LoVo (cell line): ENCODE results near the gene FAM149B1.
"Not testable (repeated sequence)": the region's sequence is repeated elsewhere in the genome, so short reads cannot be mapped to it uniquely, and the experiment has no call there.

Experiments used
- DNase-seq: peaks from one replicate; pipeline ENCODE4 v3.0.0-alpha.2; 2016; ENCODE audit warnings: low spot score

The FAM149B1 gene

DNA sequence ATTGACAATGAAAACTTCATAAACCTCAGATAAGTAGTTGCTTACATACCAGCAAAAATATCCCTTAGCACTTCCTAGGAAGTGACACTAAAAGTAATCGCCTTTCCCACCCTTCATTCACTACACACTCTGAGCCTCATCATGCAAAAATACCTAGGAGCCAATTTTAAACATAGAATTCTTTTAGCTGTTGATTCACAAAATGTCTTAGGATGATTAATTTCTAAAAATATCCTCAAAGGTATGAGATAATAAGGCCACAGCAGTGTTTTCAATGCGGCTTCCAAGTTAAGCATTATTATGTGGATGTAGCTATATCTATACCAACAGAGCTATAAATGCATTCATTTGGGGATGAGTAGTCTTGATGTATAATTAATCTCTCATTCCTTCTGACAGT is 66.0 kb downstream of the FAM149B1 start:
- DNase-seq = no peak

DNA sequence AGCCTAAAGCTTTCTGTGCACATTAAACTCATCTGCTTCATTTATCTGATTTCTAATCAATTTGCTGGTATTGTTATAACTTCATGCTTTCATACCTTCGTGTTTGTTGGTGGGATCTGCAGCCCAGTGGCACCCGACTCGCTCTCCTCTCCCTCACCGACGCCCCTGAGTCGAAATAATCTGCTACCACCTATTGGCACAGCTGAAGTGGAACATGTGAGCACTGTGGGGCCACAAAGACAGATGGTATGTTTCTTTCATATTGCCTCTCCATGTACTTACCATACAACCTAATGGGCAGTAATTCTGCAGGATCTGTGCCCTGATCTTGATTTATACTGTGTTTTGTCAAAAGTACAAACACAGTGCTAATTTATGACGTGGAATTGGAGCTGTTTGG is 66.8 kb downstream of the FAM149B1 start:
- no peak for DNase-seq

DNA sequence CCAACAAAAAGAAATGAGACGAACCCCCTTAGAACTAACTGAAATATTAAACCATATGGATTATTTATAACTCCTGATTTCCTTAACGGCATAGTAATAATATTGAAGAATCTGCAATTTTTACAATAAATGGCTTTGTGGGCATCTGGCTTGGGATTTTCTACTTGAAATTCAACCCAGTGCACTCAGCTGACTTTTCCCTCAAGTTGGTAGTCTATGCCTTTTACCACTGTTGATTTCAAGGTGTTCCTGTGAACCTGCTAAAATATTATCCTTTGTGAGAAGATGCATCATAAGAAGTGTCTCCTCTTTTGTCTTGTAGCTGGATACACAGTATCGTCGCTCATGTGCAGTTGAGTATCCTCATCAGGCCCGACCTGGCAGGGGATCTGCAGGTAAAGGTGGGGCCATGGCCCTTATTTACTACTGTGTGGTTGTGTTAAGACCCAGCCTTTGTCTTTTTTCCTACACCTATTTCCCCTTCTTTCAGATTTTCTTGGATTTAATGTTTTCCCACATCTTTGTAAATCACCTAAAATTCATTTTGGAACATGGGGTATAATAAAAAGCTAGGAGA is 71.2 kb downstream of the FAM149B1 start:
- DNase-seq = no peak

DNA sequence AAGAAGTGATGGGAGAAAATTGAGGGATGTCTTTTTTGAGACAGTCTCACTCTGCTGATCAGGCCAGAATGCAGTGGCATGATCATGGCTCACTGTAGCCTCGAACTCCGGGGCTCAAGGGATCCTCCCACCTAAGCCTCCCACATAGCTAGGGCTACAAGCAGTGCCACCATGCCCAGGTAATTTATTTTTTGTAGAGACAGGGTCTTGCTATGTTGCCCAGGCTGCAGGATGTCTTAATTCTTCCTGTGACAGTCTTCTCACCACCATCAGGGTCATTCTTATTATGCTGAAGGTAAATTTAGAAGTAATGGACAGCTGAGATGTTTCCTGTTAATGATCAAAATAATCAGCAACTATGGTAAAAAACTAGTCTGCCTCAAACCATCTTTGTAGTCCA is 72.0 kb downstream of the FAM149B1 start:
- DNase-seq = no peak

DNA sequence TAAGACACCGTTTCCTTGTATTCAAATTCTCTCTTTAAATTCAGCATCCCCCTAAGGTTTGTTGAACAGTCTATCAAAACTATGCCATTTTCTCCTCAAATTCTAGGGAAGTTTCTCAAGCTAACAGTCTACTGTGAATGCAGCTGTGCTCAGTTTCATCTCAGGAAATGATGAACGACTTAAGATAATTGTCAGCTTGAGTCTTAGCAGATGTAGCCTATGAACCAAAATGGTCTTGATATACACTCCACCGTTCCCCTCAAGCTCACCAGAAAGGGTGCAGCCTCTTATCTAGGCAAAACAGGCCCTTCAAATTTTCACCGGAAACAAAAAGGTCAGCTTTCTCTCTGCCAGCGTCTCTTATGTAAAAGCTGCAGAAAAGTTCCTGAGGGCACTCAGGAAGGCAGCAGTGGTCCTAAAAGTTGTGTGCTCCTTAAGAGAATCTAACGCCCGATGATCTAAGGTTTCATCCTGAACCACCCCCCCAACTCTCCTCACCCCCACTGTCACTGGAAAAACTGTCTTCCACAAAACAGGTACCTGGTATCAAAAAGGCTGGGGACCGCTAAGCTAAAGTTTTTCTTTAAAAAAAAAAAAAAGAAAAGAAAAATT is 77.1 kb downstream of the FAM149B1 start:
- no peak for DNase-seq

DNA sequence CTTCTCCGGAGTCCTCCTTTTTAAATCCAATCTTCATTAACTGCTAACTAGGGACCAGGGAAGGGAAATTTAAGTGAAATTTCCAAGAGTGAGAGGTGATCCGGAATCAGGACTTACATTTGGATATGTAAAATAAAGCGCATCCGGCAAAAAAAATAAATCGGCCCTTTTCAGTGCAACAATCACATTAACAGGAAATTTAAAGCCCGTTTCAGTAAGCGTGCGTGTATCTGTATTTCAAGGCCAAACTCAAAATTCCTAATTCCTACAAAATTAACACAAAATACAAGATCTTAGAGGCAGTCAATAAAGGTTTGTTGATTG is 78.4 kb downstream of the FAM149B1 start:
- no peak for DNase-seq

DNA sequence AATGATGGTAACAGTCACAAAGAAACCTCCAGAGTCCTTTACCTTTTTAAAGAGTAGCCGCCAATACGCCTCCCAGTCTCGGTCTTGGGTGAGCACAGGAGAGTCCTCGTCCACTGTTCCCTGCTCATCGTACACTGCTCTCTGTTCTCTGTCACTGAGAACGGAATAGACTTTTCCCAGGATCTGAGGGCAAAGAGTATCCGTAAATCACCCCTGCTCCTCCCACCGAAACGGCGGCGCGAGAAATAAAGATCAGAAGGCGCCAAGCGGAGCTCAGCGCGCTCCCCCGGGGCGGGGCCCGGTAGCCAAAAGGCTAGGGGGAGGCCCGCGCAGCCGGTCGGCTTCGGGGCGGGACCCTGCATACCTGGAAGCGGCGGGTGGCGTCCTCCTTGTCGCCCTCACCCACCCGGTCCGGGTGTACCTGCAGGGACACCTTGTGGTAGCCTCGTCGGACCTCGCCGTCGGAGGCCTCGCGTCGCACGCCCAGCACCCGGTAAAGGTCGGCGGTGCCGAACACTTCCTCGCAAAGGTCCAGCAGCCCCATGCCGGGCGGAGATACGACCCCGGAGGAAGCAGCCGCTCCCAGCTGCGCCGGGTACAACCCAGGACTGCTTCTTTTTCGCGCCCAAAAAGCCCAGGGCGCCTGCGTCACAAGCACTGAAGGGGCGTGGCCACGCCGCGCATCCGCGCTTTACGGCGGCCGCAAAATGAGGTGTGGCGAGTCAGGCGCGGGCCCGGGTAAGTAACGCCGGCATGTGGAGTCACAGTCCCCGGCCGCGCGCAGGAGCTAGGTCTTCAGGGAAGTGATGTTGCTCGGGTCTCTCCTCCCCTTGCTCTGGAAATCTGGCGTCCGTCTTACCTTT is 79.0 kb downstream of the FAM149B1 start, which contains the start of gene DNAJC9:
Gene DNAJC9, minus strand, starts transcription at position 610 of the 863 bp plus-strand sequence. Its CDS starts 66 bp downstream, at position 544.
- DNase-seq = peak; percentile 96

DNA sequence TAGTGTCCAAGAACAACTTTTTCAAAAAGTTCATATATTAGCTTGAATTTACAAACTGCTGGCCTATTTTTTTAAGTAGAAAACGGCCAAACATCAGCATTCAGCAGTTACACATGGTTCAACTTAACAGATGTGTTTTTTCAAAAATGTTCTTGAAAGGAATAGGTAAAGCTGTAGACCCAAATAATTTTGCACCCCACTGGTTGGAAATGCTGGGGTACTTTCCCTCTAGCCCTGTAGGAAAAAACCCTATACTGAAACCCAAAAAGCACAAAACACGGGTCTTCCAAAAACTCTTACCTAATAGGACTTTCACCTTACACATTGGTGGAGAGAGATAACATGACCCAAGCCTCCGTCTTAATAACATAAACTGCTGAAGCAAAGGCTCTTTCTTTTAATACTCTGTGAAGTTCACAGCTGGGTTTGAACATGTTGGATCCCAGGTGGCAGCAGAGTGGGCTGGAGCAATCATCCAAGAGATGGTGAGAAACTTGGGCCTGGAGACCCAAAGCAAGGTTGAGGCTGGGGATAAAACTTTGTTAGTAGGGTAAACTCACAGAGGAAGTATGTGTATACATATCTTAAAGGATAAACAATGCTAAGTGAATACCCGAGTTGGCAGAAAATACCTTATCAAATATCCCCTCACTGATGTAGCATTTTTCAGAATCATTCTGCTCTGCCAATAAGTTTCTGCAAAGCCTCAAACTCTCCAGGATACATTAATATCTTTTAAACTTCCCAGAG is 79.8 kb downstream of the FAM149B1 start:
- no peak for DNase-seq

DNA sequence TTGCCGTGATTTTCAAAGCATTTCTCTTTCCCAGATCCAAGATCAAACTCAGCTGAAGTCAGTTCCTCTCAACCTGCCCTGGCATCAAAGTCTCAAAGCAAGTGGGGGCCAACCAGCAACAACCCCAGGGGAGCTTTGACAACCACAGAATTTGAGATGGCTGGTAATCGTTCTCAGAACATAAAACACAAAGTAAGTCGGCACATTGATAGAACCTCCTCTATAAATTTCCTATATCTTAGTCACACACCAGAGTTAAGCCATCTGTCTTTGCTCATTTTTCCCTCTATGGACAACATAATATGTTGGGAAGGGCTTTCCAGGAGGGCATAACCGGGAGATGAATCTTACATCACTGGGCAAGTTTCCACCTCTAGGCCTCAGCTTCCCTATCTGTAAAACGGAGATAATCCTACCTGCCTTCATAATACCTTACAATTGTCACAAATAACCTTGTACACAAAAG is 80.4 kb downstream of the FAM149B1 start:
- no peak for DNase-seq

DNA sequence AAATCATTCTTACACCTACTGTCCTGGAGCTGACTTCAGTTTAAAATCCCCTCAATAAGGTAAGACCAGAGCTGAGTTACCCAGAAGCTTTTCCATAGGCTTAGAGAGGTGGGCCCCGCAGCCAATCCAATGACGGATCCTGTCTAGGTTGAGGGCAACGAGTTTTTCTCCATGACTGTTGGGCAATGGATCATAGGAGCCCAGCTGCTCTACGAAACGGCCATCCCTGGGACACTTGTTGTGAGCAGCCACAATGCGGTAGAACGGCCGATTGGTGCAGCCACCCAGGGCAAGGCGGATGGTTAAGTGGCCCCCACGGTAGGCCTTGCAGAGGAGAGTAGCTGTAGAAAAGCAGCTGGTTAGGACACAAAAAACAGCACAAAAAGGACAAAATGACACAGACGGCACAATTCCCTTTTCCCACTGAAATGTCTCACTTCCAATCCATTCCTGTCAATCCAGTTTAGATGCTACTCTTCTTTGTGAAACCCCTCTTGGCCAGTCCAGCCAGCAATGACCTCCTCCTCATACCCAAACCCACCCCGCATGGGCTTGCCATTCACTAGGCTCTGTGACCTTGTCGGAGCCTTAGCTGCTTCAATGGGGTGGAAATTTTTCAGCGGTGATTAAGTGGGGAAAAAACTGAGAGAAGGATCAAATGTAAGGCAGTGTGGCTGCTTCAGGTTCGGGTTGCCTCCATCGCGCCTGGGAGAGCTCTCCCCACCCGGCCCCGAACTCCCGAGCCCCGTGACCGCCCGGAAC is 83.9 kb downstream of the FAM149B1 start:
- peak; percentile 46 for DNase-seq

DNA sequence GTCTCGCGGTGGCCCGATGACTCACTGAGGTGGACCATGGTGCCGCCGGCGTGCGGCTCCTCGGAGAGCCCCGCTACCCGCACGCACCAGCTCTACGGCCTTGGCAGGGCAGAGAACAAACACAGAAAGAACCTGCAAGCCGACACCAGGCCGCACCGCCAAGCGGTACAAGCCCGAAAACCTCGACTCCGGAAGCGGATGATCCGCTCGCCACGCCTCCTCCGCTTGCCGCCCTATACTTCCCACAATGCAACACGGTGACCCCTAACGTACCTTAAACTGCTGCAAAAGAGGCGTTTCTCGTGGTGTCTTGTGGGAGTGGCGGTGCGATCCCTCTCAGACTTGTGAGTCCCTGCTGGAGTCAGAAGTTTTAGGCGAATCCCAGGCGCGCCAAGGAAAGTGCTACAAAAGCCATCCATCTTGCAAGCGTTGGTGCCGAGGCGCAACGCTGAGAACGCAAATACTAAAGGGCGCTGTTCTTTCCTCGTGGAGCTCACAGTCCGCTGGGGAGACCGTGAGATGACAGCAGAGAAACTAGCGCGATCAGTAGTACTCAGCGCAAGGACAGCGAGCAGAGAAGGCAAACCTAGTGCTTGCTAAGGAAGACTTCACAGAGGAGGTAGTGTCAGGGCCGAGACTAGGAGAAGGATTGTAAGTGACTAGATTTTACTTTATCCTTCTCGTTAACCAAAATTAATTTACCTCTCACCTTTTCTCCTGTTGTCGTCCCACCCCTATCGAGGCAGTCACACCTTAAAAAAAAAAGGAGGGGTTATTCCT is 84.7 kb downstream of the FAM149B1 start, which contains the start of gene MRPS16:
Gene MRPS16, minus strand, starts transcription at position 200 of the 780 bp plus-strand sequence. Its CDS starts 162 bp downstream, at position 38.
- peak; percentile 96 for DNase-seq

DNA sequence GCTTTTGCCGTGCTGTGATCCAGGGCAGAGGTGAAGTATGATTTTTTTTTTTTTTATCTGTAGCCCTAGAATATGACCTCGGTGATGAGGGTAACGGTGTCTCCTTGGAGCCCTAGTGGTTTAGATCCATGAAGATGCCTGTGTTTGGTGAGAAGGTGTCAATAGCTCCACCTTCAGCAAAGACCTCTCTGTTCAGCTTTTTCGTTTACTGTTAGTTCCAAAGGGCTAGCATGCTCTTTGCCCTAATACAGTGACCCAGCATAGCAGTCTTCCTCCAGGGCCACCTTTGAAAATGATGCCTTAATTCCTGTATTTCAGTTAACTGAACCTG is 85.3 kb downstream of the FAM149B1 start:
- DNase-seq = peak; percentile 36

DNA sequence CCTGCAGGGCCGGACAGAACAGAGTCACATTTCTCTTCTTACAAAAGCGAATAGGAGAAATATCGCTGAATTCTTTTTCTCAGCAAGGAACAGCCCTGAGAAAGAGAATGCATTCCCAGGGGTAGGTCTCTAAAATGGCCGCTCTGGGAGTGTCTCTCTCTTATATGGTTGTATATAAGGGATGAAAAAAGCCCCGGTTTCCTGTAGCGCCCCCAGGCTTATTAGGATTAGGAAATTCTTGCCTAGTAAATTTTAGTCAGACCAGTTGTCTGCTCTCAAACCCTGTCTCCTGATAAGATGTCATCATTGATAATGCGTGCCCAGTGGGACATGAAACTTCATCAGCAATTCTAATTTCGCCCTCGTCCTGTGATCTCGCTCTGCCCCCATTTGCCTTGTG is 90.7 kb downstream of the FAM149B1 start:
- not testable (repeated sequence) for DNase-seq

DNA sequence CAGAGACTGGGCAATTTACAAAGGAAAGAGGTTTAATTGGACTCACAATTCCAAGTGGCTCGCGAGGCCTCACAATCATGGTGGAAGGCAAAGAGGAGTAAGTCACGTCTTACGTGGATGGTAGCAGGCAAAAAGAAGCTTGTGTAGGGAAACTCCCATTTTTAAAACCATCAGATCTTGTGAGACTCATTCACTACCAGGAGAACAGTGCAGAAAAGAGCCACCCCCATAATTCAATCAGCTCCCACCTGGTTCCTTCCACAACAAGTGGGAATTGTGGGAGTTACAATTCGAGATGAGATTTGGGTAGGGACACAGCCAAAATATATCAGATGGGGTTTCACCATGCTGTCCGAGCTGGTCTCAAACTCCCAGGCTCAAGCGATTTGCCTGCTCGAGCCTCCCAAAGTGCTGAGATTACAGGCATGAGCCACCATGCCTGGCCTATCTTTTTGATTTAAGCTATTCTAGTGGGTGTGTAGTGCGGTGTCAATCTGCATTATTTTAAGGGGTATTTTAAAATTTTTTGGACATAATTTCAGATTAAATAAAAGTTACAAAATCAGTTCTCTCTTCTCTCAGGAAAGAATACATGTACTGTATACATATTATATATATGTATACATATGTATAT is 93.6 kb downstream of the FAM149B1 start:
- no peak for DNase-seq

DNA sequence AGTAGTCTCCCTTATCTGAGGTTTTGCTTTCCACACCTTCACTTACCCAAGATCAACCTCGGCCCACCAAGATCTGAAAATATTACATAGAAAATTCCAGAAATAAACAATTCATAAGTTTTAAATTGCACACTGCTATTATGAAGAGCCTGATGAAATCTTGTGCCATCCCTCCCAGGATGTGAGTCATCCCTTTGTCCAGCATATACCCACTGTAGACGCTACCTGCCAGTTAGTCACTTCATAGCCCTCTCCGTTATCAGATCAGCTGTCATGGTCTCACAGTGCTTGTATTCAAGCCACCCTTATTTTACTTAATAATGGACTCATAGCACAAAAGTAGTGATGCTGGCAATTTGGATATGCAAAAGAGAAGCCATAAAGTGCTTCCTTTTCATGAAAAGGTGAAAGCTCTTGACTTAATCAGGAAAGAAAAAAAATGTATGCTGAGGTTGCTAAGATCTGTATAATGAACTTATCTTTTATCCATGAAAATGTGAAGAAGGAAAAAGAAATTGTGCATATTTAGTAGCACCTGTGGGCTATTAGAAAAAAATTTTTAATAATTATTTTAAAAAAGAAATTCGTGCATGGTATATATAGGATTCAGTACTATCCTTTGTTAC is 94.3 kb downstream of the FAM149B1 start:
- peak; percentile 87 for DNase-seq

DNA sequence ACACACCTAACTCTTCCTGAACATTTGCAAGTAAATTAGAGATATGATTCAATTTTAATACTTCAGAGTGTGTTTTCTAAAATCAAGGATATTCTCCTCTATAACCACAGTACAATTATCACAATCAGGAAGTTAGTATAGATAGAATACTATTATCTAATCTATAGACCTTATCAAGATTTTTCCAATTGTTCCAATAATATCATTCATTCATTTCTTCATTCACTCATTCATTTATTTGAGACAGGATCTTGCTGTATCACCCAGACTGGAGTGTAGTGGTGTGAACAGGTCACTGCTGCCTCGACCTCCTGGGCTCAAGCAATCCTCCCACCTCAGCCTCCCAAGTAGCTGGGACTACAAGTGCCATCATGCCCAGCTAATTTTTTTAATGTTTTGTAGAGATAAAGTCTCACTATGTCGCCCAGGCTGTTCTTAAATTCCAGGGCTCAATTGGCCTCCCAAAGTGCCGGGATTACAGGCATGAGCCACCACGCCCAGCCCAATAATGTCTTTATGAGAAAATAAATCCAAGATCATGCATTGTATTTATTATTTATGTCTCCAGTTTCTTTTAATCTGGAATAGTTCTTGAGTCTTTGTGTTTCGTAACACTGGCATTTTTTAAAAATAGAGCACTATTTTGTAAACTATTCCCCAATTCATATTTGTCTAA is 95.1 kb downstream of the FAM149B1 start:
- DNase-seq = no peak

DNA sequence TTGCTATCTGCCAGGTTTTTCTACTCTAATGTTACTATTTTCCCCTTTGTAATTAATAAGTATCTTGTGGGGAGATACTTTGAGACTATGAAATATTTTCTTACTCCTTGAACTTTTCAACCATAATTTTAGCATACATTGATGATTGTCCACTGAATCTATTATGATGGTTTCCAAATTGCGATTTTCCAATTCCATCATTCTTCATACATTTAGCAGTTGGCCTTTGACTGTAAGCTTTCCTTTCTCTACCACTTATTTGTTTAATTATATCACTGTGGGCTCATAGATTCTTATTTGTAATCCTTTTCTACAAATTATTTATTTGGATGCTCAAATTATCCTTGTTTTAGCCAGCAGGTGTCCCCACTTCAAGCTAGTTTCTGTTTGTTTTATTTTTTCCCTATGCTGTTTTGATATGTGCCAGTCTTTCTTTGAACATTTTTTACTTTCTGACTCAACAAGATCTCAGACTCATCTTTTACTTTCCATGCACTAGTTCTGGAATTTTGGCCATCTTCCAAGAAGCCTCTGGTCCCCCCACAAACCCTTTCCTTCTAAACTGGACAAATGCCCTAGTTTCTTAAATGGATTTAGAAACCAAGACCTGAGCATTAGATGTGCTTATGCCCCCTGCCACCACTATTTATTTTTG is 95.9 kb downstream of the FAM149B1 start:
- DNase-seq = peak; percentile 40

DNA sequence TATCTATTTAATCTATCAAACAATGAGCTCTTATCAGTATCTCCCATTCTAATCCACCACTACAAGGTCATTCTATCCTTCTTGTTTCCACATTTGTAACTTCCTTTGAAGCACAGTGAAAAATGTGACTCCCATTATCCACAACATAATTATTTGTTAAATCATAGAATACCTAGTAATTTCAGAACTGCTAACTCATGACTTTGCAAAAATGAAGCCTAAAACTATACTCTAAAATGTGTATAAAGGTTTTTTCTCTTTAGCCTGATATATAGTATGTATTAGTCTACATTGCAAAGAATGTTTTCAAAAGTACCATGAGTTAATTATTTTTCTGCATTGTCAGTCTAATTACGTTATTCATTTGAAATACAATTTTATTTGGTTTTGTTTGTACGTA is 96.5 kb downstream of the FAM149B1 start:
- DNase-seq = no peak

DNA sequence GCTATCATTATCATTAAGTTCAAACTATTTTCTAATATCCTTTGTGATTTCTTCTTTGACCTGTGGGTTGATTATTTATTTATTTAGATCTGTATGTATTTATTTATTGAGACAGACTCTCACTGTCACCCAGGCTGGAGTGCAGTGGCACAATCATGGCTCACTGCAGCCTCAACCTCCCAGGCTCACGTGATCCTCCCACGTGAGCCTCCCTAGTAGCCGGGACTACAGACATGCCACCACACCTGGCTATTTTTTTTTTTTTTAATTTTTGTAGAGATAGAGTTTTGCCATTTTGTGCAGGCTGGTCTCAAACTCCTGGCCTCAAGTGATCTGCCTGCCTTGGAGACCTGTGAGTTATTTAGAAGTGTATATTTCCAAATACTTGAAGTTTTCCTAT is 113.2 kb downstream of the FAM149B1 start:
- no peak for DNase-seq
